GM12891 (cell line): ENCODE data around the gene NAA10.

ENCODE experiments used
- POLR2A ChIP-seq: IDR thresholded peaks from 2 replicates; pipeline ENCODE4 v1.6.1; 2011; ENCODE audit warnings: low read depth, low read length, control low read depth
- POLR2AphosphoS5 ChIP-seq: IDR thresholded peaks from 2 replicates; pipeline ENCODE4 v1.6.1; 2011; ENCODE audit warnings: low read depth, low read length, control low read depth
- TAF1 ChIP-seq: IDR thresholded peaks from 2 replicates; pipeline ENCODE4 v1.6.1; 2011; ENCODE audit warnings: low read depth, low read length, control low read depth

- TF ChIP-seq TAF1, result no peak
- no peak for TF ChIP-seq POLR2A
- no peak for TF ChIP-seq POLR2AphosphoS5
These were observed 3.1 kb downstream of the NAA10 start for GRCh38 chrX:153931748-153932147.
